Muscle of back (tissue), 11 donors: Measurements from ENCODE around the gene SPCS3. TPM values are rescaled to one million over a fixed set of nuclear protein-coding genes. Genes with fewer than 3 reads are reported as not detected.
"Not testable (repeated sequence)": the region's sequence is repeated elsewhere in the genome, so short reads cannot be mapped to it uniquely, and the experiment has no call there.

ENCODE experiments used
- DNase-seq, 3 donors: peaks; one replicate each; pipeline versions ENCODE4 v3.0.0 to v3.0.0-alpha.2; 2013
- polyA plus RNA-seq, 10 donors: library from polyadenylated mRNA; unstranded; fragments of 120-200 nt; gene quantifications; one replicate each; pipeline ENCODE4 v1.2.1, GENCODE V29; 2013; ENCODE audit not compliant: insufficient read length in 10 of 10

Gene SPCS3
- polyA plus RNA-seq, 10 donors = 52.2 to 75.1 (median 65.6) TPM

GRCh38 chr4:176342384-176342783 lies 22.6 kb downstream of the SPCS3 start:
- DNase-seq = no peak

GRCh38 chr4:176343286-176343685 lies 23.5 kb downstream of the SPCS3 start:
- no peak for DNase-seq

- peak; percentile 29 to 68 (median 35) for DNase-seq
Measured at GRCh38 chr4:176345346-176345745, 25.6 kb downstream of the SPCS3 start.

GRCh38 chr4:176346836-176347235 lies 27.1 kb downstream of the SPCS3 start:
- not testable (repeated sequence) for DNase-seq

GRCh38 chr4:176350671-176351070 lies 30.9 kb downstream of the SPCS3 start:
- no peak for DNase-seq

- DNase-seq = no peak
Measured at GRCh38 chr4:176354884-176355283, 35.1 kb downstream of the SPCS3 start.

- DNase-seq = no peak
Measured at GRCh38 chr4:176357359-176358082, 37.8 kb downstream of the SPCS3 start.

GRCh38 chr4:176358083-176358469 lies 38.3 kb downstream of the SPCS3 start:
- no peak for DNase-seq

GRCh38 chr4:176359590-176359989 lies 39.8 kb downstream of the SPCS3 start:
- DNase-seq = peak in 1 of 3 donors; percentile 70

- DNase-seq = no peak
Measured at GRCh38 chr4:176360446-176360845, 40.7 kb downstream of the SPCS3 start.

GRCh38 chr4:176363072-176363471 lies 43.3 kb downstream of the SPCS3 start:
- DNase-seq = no peak

GRCh38 chr4:176367771-176368465 lies 48.2 kb downstream of the SPCS3 start:
- no peak for DNase-seq

GRCh38 chr4:176376032-176376614 lies 56.4 kb downstream of the SPCS3 start:
- peak in 1 of 3 donors; percentile 11 for DNase-seq

GRCh38 chr4:176377780-176378179 lies 58.0 kb downstream of the SPCS3 start:
- peak in 1 of 3 donors; percentile 13 for DNase-seq

- no peak for DNase-seq
Measured at GRCh38 chr4:176380352-176381157, 60.8 kb downstream of the SPCS3 start.

Other genes with a start within 250 kb of the SPCS3 start
- gene SPATA4, start 124.4 kb upstream of the SPCS3 start, polyA plus RNA-seq = under 1 TPM; 0.15 to 0.42 (median 0.29) TPM
- gene ASB5, start 50.7 kb upstream of the SPCS3 start, polyA plus RNA-seq = 100 to 1,000 TPM in 7 of 10 donors, 10 to 100 TPM in 3; 49.9 to 189 (median 120) TPM